GM18861 (cell line): ENCODE measurements around the gene USP12.

Source experiments
- ATAC-seq: cut with Tn5 transposase; IDR thresholded peaks from one replicate; pipeline ENCODE4 v1.9.1; 2021; ENCODE audit not compliant: unreplicated experiment

USP12 gene

GRCh38 chr13:27186295-27186694 lies 14.7 kb upstream of the USP12 start:
- no peak for ATAC-seq

- ATAC-seq = no peak
Observed at GRCh38 chr13:27183561-27184147, 12.0 kb upstream of the USP12 start.

GRCh38 chr13:27182844-27183497 lies 11.4 kb upstream of the USP12 start:
- ATAC-seq = no peak

GRCh38 chr13:27182054-27182453 lies 10.4 kb upstream of the USP12 start:
- ATAC-seq = no peak

GRCh38 chr13:27177852-27178251 lies 6.2 kb upstream of the USP12 start:
- no peak for ATAC-seq

- no peak for ATAC-seq
Observed at GRCh38 chr13:27176470-27177410, 5.1 kb upstream of the USP12 start.

- no peak for ATAC-seq
Observed at GRCh38 chr13:27174766-27175455, 3.3 kb upstream of the USP12 start.

- ATAC-seq = no peak
Observed at GRCh38 chr13:27172495-27172842, 858 bp upstream of the USP12 start.

GRCh38 chr13:27171827-27172494 lies 350 bp upstream of the USP12 start:
- peak; percentile 64 for ATAC-seq

- no peak for ATAC-seq
Observed at GRCh38 chr13:27170516-27171243, 931 bp downstream of the USP12 start.

- no peak for ATAC-seq
Observed at GRCh38 chr13:27170221-27170515, 1.4 kb downstream of the USP12 start.

GRCh38 chr13:27168906-27169657 lies 2.5 kb downstream of the USP12 start:
- ATAC-seq = no peak

GRCh38 chr13:27168086-27168485 lies 3.5 kb downstream of the USP12 start:
- no peak for ATAC-seq

- no peak for ATAC-seq
Observed at GRCh38 chr13:27166313-27166712, 5.3 kb downstream of the USP12 start.

GRCh38 chr13:27161980-27162379 lies 9.6 kb downstream of the USP12 start:
- no peak for ATAC-seq

GRCh38 chr13:27161423-27161822 lies 10.2 kb downstream of the USP12 start:
- ATAC-seq = no peak

- ATAC-seq = no peak
Observed at GRCh38 chr13:27160657-27161295, 10.8 kb downstream of the USP12 start.

GRCh38 chr13:27159806-27160563 lies 11.6 kb downstream of the USP12 start:
- no peak for ATAC-seq
